Measurements from ENCODE around the gene PSMB10. TPM values are rescaled to one million over a fixed set of nuclear protein-coding genes. Genes with fewer than 3 reads are reported as not detected.
"Not testable (repeated sequence)": the region's sequence is repeated elsewhere in the genome, so short reads cannot be mapped to it uniquely, and the experiment has no call there.

Gene PSMB10
- total RNA-seq, 4 donors from 2014 or later = 22.9 to 39.7 (median 32.5) TPM

DNA sequence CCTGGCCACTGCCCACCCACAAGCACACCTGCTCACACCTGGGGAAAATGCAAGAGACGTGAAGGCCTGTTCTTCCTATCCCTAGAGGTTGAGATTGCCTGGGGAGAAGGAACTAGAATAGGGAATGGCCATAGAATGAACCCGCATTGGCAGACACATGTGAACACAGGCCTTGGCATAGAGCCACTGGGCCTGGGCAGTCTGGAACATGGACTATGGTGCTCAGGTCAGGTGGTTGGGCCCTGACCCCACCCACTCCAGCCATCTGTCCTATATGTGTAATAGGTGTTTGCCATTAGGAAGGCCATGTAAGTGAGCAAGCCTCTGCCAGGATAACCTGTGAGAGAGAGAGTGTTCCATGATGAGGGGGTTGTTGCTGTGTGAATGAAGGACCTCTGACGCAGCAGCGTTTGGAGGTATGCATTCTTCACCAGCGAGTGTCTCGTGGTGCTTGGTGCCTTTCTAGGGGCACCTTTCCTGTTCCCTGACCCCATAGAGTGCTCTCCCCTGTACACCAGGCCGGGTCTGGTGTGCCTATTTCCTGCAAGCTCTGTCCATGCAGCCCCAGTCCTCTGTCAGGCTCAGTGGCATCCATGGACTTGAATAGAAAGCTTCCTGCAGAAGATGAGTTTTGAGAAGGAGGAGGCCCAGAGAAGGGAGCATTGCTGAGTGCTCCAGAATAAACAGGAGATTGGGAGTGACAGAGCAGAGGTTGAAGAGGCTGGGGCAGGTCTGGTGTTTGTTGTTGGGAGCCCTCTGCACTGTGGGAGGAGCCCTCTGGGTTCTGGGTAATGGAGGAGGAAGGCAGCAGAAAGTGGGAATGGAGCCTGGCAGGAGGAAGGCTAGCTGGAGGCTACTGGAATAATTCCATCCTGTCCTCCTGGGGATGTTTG lies 20.6 kb downstream of the PSMB10 start:
- intact Hi-C loops (cut with DNase I) = no loop called here
- TF ChIP-seq POLR2A (IDR thresholded peaks at IDR 0.05) = no peak
- TF ChIP-seq, protein P1, sequence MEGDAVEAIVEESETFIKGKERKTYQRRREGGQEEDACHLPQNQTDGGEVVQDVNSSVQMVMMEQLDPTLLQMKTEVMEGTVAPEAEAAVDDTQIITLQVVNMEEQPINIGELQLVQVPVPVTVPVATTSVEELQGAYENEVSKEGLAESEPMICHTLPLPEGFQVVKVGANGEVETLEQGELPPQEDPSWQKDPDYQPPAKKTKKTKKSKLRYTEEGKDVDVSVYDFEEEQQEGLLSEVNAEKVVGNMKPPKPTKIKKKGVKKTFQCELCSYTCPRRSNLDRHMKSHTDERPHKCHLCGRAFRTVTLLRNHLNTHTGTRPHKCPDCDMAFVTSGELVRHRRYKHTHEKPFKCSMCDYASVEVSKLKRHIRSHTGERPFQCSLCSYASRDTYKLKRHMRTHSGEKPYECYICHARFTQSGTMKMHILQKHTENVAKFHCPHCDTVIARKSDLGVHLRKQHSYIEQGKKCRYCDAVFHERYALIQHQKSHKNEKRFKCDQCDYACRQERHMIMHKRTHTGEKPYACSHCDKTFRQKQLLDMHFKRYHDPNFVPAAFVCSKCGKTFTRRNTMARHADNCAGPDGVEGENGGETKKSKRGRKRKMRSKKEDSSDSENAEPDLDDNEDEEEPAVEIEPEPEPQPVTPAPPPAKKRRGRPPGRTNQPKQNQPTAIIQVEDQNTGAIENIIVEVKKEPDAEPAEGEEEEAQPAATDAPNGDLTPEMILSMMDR (IDR thresholded peaks at IDR 0.05) = no peak
- 44 to 66% methylated on average over 7 of the region's 7 CpGs for WGBS, 2 donors
- Histone ChIP-seq H3K27ac (peak overlapping the region in 2 of 3 donors; percentile 67 to 72), H3K9me3 (no peaks in the 10 kb centered on the region), H3K4me3 (replicated peaks in 1 of 3) (no peak overlapping the region), H3K27me3 (no peaks in the 10 kb centered on the region), H3K36me3 (peaks cover 0 to 5% of the 10 kb centered on the region in 2 donors), H3K4me1 (peaks cover 28 to 55% of the 10 kb centered on the region in 2 donors)
- DNase-seq = peak; percentile 46 to 50

DNA sequence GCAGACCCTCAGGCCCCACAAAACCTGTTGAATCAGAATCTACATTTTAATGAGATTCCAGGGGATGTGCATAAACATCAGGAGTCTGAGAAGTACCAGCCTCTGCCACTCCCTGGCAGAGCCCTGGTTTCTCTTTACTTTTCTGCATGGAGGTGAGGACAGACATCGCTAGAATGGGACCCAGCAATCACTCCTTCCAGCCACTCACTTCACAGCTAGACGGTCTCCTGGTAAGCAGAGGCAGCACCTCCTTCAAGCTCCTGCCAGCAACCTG lies 21.2 kb downstream of the PSMB10 start:
- Histone ChIP-seq H3K4me1 (peaks cover 28 to 55% of the 10 kb centered on the region in 2 donors), H3K27ac (peak overlapping the region in 1 of 3 donors; percentile 72)
- intact Hi-C loops (cut with DNase I); H3K27me3 ChIP-seq; DNase-seq; H3K36me3 ChIP-seq; H3K4me3 ChIP-seq (replicated peaks in 1 of 3); H3K9me3 ChIP-seq: not testable (repeated sequence)
- WGBS, 2 donors = 27 to 46% methylated on average over 2 of the region's 2 CpGs

DNA sequence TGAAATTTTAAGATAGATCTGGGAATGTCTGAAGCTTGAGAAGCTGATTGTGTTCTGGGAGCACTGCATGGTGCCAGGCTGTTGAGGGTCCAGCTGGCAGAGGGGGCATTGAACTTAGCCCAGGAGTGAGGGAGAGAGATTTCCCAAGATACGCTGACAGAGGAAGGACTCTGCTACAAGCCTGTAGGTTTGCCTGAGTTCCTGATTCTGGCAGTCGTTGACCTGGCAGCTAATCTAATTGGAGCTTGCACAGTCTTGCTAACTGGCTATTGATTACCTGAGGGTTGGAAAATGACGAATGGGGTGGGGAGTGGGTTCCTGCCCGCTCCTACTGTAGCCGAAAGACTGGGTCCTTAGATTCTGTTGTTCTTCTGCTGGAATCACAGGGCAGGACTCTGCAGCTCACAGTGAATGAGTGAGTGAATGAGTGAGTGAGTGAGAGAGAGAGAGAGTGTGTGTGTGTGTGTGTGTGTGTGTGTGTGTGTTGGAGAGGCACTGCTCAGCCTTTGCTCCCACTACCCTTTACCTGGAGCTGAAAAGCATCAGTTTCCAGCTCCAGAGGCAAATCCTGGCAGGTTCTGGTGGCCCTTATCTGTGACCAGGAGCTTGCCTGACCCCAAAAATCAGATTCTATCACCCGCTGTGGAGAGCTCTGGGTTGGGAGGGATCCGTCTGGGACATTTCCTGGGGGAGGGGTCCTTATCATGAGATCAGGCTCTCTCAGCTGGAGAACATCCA lies 21.7 kb downstream of the PSMB10 start:
- peaks cover 0 to 8% of the 10 kb centered on the region in 2 donors for H3K36me3 ChIP-seq
- TF ChIP-seq, protein P1 (IDR thresholded peaks at IDR 0.05) = no peak
- TF ChIP-seq POLR2A (IDR thresholded peaks at IDR 0.05) = no peak
- H3K4me3 ChIP-seq (replicated peaks in 1 of 3) = no peak overlapping the region
- intact Hi-C loops (cut with DNase I) = no loop called here
- H3K27me3 ChIP-seq = no peaks in the 10 kb centered on the region
- no peak for DNase-seq
- H3K4me1 ChIP-seq = peaks cover 28 to 54% of the 10 kb centered on the region in 2 donors
- 85 to 86% methylated on average over 7 of the region's 7 CpGs for WGBS, 2 donors
- H3K9me3 ChIP-seq = no peaks in the 10 kb centered on the region
- peak overlapping the region in 1 of 3 donors; percentile 1 for H3K27ac ChIP-seq

DNA sequence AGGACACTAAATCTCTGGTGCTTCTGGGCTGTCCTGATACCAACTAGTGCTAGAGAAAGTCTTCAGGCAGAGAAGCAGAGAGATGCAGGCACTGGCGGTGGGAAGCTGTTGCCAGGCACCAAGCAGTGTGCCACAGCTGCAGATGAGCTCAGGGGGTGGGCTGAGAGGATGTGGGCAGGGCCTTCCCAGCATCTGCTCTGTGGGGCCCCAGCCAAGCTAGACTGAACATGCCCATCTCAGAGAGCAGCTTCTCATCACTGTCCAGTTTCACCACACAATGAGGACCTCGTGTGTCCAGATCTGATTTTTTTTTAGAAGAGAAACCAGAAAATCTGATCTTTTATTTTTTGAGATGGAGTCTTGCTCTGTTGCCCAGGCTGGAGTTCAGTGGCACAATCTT lies 26.5 kb downstream of the PSMB10 start:
- Histone ChIP-seq H3K4me1 (peaks cover 0 to 6% of the 10 kb centered on the region in 2 donors), H3K4me3 (replicated peaks in 1 of 3) (no peak overlapping the region), H3K9me3 (no peaks in the 10 kb centered on the region), H3K27me3 (no peaks in the 10 kb centered on the region), H3K36me3 (peaks cover 8 to 21% of the 10 kb centered on the region in 2 donors), H3K27ac (no peak overlapping the region)
- intact Hi-C loops (cut with DNase I) = no loop called here
- 84 to 86% methylated on average over 2 of the region's 2 CpGs for WGBS, 2 donors
- TF ChIP-seq POLR2A (IDR thresholded peaks at IDR 0.05) = no peak
- TF ChIP-seq, protein P1 (IDR thresholded peaks at IDR 0.05) = no peak
- DNase-seq = no peak

DNA sequence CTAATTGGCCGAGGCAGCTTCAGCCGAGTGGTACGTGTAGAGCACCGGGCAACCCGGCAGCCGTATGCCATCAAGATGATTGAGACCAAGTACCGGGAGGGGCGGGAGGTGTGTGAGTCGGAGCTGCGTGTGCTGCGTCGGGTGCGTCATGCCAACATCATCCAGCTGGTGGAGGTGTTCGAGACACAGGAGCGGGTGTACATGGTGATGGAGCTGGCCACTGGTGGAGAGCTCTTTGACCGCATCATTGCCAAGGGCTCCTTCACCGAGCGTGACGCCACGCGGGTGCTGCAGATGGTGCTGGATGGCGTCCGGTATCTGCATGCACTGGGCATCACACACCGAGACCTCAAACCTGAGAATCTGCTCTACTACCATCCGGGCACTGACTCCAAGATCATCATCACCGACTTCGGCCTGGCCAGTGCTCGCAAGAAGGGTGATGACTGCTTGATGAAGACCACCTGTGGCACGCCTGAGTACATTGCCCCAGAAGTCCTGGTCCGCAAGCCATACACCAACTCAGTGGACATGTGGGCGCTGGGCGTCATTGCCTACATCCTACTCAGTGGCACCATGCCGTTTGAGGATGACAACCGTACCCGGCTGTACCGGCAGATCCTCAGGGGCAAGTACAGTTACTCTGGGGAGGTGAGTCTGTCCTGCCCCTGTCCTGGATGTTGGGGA lies 27.5 kb downstream of the PSMB10 start:
- Histone ChIP-seq H3K36me3 (peaks cover 8 to 21% of the 10 kb centered on the region in 2 donors), H3K9me3 (no peaks in the 10 kb centered on the region), H3K27me3 (no peaks in the 10 kb centered on the region), H3K27ac (no peak overlapping the region), H3K4me3 (replicated peaks in 1 of 3) (no peak overlapping the region), H3K4me1 (no peaks in the 10 kb centered on the region)
- intact Hi-C loops (cut with DNase I) = no loop called here
- WGBS, 2 donors = 94 to 96% methylated on average over 29 to 34 of the region's 36 CpGs
- no peak for DNase-seq
- no peak for TF ChIP-seq POLR2A (IDR thresholded peaks at IDR 0.05)
- TF ChIP-seq, protein P1 (IDR thresholded peaks at IDR 0.05) = no peak
